ENCODE data around the gene RPL18. TPM values are rescaled to one million over a fixed set of nuclear protein-coding genes. Genes with fewer than 3 reads are reported as not detected.
A peak's percentile ranks its signal among the peaks of the same experiment; 100 is the strongest.

RPL18 gene
- total RNA-seq, 1 experiment from 2014 or later = 1,618 TPM

GRCh38 chr19:48661711-48662090 lies 42.7 kb upstream of the RPL18 start:
- CTCF ChIA-PET = no interaction called here
- Histone ChIP-seq H3K4me2 (no peak overlapping the region), H3K36me3 (ENCODE audit: low read depth) (no peaks in the 10 kb centered on the region), H3K9me2 (ENCODE audit: insufficient read depth) (no peaks in the 10 kb centered on the region), H3K9me3 (ENCODE audit: insufficient read depth, low read depth) (no peaks in the 10 kb centered on the region), H3K4me1 (replicated peaks; ENCODE audit: insufficient read depth) (peaks cover 5% of the 10 kb centered on the region; the same call in 1 of the 2 replicates), H3K27me3 (ENCODE audit: insufficient read depth, low read depth) (no peaks in the 10 kb centered on the region), H3K27ac (no peak overlapping the region), H3K4me3 (no peak overlapping the region), H2AFZ (no peak overlapping the region), H4K20me1 (ENCODE audit: insufficient read depth) (no peaks in the 10 kb centered on the region), H3K79me2 (ENCODE audit: low read depth) (no peaks in the 10 kb centered on the region), H3F3A (ENCODE audit: insufficient read depth, low read depth) (peaks cover 11% of the 10 kb centered on the region)
- no peak for TF ChIP-seq EZH2 (IDR thresholded peaks at IDR 0.05; ENCODE audit: low read depth)
- TF ChIP-seq, protein P1, sequence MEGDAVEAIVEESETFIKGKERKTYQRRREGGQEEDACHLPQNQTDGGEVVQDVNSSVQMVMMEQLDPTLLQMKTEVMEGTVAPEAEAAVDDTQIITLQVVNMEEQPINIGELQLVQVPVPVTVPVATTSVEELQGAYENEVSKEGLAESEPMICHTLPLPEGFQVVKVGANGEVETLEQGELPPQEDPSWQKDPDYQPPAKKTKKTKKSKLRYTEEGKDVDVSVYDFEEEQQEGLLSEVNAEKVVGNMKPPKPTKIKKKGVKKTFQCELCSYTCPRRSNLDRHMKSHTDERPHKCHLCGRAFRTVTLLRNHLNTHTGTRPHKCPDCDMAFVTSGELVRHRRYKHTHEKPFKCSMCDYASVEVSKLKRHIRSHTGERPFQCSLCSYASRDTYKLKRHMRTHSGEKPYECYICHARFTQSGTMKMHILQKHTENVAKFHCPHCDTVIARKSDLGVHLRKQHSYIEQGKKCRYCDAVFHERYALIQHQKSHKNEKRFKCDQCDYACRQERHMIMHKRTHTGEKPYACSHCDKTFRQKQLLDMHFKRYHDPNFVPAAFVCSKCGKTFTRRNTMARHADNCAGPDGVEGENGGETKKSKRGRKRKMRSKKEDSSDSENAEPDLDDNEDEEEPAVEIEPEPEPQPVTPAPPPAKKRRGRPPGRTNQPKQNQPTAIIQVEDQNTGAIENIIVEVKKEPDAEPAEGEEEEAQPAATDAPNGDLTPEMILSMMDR (conservative IDR thresholded peaks at IDR 0.05) = no peak
- no TSS peak for BruUV-seq (replicated peaks)
- DNase-seq = no peak
- POLR2A ChIA-PET (ENCODE audit: unreplicated experiment) = no interaction called here
- intact Hi-C loops (cut with micrococcal nuclease; ENCODE audit: unreplicated experiment) = no loop called here

DNA sequence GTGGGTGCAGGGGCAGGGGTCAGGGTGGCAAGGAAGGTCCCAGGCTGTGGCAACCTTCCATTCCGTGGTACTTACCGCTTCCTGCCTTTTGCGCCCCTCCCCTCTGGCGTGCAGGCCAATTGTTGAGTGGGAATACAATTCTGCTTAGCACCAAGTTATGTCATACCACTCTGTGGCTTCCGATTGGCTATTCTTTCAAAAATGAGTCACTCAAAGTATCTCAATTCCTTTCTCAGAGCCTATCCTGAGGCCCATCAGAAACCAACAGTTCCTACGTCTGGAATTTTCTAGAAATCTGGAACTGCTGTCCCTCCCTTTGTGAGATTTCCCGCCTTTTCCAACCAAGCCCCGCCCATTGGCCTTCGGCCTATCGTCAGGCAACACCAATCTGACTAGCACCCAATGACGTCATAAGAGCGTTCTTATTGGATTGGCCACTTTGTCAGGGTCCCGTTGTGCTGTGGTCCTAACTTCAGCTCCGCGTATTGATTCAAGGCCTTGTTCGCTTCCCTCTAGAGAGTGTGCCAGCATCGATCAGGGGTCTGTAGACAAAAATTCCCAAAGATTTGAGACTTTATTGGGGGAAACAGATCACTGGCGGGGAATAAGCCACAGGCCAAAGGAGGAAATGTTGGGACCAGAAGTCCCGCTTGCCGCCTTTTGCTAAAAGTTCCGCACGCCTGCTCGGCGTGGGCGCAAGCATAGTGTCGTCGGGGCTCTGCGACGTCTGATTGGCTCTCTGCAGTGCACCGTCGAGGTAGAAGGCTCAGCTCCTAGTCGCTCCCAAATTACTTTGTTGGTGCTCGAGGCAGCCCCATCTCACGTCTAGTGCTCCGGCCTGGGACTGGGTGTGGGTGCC lies 42.1 kb upstream of the RPL18 start:
- H3K27ac ChIP-seq = no peak overlapping the region
- H3F3A ChIP-seq (ENCODE audit: insufficient read depth, low read depth) = peaks cover 14% of the 10 kb centered on the region
- no peak overlapping the region for H3K4me2 ChIP-seq
- H3K36me3 ChIP-seq (ENCODE audit: low read depth) = no peaks in the 10 kb centered on the region
- no peak overlapping the region for H3K4me3 ChIP-seq
- ChIA-PET POLR2A (ENCODE audit: unreplicated experiment) (no interaction called here), CTCF (no interaction called here)
- intact Hi-C loops (cut with micrococcal nuclease; ENCODE audit: unreplicated experiment) = no loop called here
- BruUV-seq (replicated peaks) = no TSS peak
- H3K27me3 ChIP-seq (ENCODE audit: insufficient read depth, low read depth) = no peaks in the 10 kb centered on the region
- H4K20me1 ChIP-seq (ENCODE audit: insufficient read depth) = no peaks in the 10 kb centered on the region
- no peak for TF ChIP-seq EZH2 (IDR thresholded peaks at IDR 0.05; ENCODE audit: low read depth)
- TF ChIP-seq, protein P1 (conservative IDR thresholded peaks at IDR 0.05) = no peak
- H2AFZ ChIP-seq = no peak overlapping the region
- peak; percentile 73 to 81 for DNase-seq
- no peaks in the 10 kb centered on the region for H3K9me3 ChIP-seq (ENCODE audit: insufficient read depth, low read depth)
- no peaks in the 10 kb centered on the region for H3K79me2 ChIP-seq (ENCODE audit: low read depth)
- H3K4me1 ChIP-seq (replicated peaks; ENCODE audit: insufficient read depth) = peaks cover 5% of the 10 kb centered on the region; the same call in 1 of the 2 replicates
- no peaks in the 10 kb centered on the region for H3K9me2 ChIP-seq (ENCODE audit: insufficient read depth)

GRCh38 chr19:48659768-48660167 lies 40.8 kb upstream of the RPL18 start:
- Histone ChIP-seq H3K79me2 (ENCODE audit: low read depth) (no peaks in the 10 kb centered on the region), H3F3A (ENCODE audit: insufficient read depth, low read depth) (peaks cover 14% of the 10 kb centered on the region), H3K36me3 (ENCODE audit: low read depth) (no peaks in the 10 kb centered on the region), H2AFZ (no peak overlapping the region), H3K9me2 (ENCODE audit: insufficient read depth) (no peaks in the 10 kb centered on the region), H3K27me3 (ENCODE audit: insufficient read depth, low read depth) (no peaks in the 10 kb centered on the region), H4K20me1 (ENCODE audit: insufficient read depth) (no peaks in the 10 kb centered on the region), H3K9me3 (ENCODE audit: insufficient read depth, low read depth) (no peaks in the 10 kb centered on the region), H3K4me1 (replicated peaks; ENCODE audit: insufficient read depth) (peaks cover 5% of the 10 kb centered on the region; the same call in 1 of the 2 replicates), H3K4me3 (no peak overlapping the region), H3K4me2 (no peak overlapping the region), H3K27ac (no peak overlapping the region)
- ChIA-PET CTCF (no interaction called here), POLR2A (ENCODE audit: unreplicated experiment) (interaction anchor here (0.6 kb wide), 1 partner anchor 793 kb away, joined by 4 read pairs; no protein-coding TSS in a partner anchor)
- TF ChIP-seq, protein P1 (conservative IDR thresholded peaks at IDR 0.05) = no peak
- no peak for TF ChIP-seq EZH2 (IDR thresholded peaks at IDR 0.05; ENCODE audit: low read depth)
- no TSS peak for BruUV-seq (replicated peaks)
- intact Hi-C loops (cut with micrococcal nuclease; ENCODE audit: unreplicated experiment) = no loop called here
- DNase-seq = peak in 1 of 2 experiments; percentile 58

Measured in PC-9 (cell line).